ENCODE data around the gene AMY1B. TPM values are rescaled to one million over a fixed set of nuclear protein-coding genes. Genes with fewer than 3 reads are reported as not detected.
"Not testable (repeated sequence)": the region's sequence is repeated elsewhere in the genome, so short reads cannot be mapped to it uniquely, and the experiment has no call there.

Gene AMY1B
- polyA plus RNA-seq (ENCODE audit: insufficient read length in 3 of 3) = under 1 TPM in 2 of 3 donors, not detected in 1; 0.12 to 0.17 TPM

DNA sequence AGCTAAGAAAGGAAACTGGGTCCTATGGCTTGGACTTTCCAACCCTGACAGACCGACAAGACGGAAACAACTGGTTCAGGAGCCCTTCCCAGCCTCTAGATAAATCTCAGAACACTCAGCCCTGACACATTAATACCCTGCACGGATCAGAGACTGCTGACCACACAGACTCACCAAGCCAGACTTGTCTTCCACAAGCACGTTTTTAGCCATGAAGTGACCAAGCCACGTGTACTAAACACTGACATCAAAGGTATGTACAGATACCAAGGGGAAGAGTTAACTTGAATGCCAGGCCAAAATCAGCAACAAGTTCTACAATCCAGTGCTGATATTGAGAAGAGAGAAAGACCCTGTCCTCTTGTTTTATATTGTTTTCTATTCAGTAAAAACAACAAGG is at the start of gene AMY1B:
TSS of gene AMY1B (minus strand) at position 101 of the 400 bp plus-strand sequence. CDS start 571 bp downstream, outside the sequence.
- DNase-seq (ENCODE audit: low read depth in 3 of 3, low spot score in 2 of 3) = not testable (repeated sequence)

DNA sequence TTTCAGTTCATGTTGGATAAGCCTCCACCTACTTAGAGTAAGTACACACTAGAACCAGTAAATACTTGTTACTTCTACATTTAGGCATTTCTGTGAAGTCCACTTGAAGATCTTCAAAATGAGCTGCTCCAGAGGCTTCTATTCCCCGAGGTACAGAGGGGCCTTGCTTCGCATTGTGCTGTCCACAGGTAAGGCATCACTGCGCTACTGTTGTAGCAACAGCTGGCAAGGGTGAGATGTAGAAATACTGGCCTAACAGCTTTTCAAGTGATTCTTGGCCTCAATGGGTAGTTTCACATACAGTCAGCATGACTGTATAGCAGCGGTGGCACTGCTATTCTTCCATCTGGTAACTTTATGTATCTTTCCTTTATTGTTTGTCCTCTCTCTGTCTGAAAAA is 49.0 kb upstream of the AMY1B start:
- DNase-seq (ENCODE audit: low read depth in 3 of 3, low spot score in 2 of 3) = not testable (repeated sequence)

DNA sequence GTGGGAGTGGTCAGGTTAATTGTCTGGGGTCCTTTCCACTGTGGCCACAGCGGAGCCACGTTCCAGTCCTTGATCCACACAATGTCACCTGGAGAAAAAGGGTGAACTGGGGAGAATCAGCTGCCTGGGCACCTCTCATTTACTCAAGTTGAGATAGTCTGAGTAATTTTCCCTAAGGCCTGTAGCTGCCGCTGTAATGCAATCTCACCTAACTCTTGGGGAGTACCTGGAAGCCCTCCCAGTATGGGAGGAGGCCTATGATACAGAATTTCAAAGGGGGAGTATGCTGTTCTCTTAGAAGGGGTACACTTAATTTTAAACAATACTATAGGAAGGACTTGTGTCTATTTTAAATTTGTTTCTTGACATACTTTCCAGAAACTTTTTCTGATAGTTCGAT is 48.4 kb upstream of the AMY1B start:
- not testable (repeated sequence) for DNase-seq (ENCODE audit: low read depth in 3 of 3, low spot score in 2 of 3)

DNA sequence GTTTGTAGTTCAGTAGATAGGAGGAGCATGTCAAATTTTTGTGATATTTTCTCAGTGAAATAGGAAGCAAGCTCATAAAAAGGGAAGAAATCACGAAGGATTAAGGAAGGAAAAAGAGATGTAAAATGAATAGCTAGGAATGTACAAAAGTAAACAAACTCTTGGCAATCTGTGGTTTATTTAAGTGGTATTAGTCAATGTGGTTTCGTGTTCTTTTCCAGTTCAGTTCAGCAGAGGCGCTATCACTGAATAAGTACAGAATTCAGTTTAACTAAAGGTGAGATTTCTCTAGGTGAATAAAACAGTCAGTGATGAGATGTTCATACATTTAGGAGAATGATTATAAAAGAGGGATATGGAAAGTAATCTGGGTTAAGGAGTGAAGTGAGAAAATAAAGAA is 42.0 kb upstream of the AMY1B start:
- DNase-seq (ENCODE audit: low read depth in 3 of 3, low spot score in 2 of 3) = not testable (repeated sequence)

DNA sequence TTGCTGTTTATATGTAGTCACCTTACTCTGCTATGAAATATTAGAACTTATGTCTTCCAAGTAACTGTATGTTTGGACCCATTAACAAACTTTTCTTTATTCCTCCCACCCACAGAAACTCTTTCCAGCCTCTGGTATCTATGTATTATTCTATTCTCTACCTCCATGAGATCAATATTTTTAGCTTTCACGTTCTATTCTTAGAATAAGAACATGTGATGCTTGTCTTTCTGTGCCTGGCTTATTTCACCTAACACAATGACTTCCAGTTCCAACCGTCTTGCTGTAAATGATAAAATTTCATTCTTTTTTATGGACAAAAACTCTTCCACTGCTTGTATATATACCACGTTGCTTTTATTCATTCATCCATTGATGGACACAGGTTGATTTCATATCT is 39.3 kb upstream of the AMY1B start:
- DNase-seq (ENCODE audit: low read depth in 3 of 3, low spot score in 2 of 3) = not testable (repeated sequence)

DNA sequence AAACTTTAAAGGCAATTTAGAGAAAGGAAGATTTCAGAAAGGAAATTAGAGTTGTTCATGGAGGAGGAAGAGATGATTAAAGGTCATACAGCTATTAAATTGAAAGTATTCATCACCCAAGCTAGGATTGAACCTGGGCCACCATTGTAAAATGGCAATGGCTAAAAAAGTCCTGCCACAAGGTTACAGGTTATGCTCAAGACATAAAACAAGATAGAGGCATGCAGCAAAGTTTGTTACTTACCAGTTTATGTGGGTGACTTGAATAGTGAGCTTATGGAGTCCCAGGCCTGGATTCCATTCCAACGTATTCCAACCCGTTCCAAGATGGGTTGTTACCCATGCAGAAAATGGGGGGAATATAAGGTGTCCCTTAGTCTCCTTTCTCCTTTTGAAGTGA is 25.5 kb upstream of the AMY1B start:
- DNase-seq (ENCODE audit: low read depth in 3 of 3, low spot score in 2 of 3) = not testable (repeated sequence)

DNA sequence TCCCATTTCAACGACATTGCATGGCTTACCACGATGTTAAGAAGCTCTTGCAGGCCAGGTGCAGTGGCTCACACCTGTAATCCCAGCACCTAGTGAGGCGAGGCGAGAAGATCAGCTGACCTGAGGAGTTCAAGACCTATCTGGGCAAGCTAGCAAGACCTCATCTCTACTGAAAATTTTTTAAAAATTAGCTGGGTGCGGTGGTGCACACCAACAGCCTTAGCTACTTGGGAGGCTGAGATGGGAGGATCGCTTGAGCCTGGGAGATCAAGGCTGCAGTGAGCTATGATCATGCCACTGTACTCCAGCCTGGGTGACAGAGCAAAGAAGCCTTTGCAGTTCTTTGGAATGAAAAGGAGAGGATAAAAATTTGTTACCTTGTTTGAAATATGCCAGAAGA is 21.4 kb upstream of the AMY1B start:
- DNase-seq (ENCODE audit: low read depth in 3 of 3, low spot score in 2 of 3) = not testable (repeated sequence)

DNA sequence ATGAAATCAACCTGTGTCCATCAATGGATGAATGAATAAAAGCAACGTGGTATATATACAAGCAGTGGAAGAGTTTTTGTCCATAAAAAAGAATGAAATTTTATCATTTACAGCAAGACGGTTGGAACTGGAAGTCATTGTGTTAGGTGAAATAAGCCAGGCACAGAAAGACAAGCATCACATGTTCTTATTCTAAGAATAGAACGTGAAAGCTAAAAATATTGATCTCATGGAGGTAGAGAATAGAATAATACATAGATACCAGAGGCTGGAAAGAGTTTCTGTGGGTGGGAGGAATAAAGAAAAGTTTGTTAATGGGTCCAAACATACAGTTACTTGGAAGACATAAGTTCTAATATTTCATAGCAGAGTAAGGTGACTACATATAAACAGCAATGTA is 14.4 kb upstream of the AMY1B start:
- DNase-seq (ENCODE audit: low read depth in 3 of 3, low spot score in 2 of 3) = not testable (repeated sequence)

DNA sequence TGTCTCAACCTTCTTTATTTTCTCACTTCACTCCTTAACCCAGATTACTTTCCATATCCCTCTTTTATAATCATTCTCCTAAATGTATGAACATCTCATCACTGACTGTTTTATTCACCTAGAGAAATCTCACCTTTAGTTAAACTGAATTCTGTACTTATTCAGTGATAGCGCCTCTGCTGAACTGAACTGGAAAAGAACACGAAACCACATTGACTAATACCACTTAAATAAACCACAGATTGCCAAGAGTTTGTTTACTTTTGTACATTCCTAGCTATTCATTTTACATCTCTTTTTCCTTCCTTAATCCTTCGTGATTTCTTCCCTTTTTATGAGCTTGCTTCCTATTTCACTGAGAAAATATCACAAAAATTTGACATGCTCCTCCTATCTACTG is 11.7 kb upstream of the AMY1B start:
- not testable (repeated sequence) for DNase-seq (ENCODE audit: low read depth in 3 of 3, low spot score in 2 of 3)

DNA sequence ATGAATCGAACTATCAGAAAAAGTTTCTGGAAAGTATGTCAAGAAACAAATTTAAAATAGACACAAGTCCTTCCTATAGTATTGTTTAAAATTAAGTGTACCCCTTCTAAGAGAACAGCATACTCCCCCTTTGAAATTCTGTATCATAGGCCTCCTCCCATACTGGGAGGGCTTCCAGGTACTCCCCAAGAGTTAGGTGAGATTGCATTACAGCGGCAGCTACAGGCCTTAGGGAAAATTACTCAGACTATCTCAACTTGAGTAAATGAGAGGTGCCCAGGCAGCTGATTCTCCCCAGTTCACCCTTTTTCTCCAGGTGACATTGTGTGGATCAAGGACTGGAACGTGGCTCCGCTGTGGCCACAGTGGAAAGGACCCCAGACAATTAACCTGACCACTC is 5.2 kb upstream of the AMY1B start:
- not testable (repeated sequence) for DNase-seq (ENCODE audit: low read depth in 3 of 3, low spot score in 2 of 3)

DNA sequence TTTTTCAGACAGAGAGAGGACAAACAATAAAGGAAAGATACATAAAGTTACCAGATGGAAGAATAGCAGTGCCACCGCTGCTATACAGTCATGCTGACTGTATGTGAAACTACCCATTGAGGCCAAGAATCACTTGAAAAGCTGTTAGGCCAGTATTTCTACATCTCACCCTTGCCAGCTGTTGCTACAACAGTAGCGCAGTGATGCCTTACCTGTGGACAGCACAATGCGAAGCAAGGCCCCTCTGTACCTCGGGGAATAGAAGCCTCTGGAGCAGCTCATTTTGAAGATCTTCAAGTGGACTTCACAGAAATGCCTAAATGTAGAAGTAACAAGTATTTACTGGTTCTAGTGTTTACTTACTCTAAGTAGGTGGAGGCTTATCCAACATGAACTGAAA is 4.7 kb upstream of the AMY1B start:
- not testable (repeated sequence) for DNase-seq (ENCODE audit: low read depth in 3 of 3, low spot score in 2 of 3)

DNA sequence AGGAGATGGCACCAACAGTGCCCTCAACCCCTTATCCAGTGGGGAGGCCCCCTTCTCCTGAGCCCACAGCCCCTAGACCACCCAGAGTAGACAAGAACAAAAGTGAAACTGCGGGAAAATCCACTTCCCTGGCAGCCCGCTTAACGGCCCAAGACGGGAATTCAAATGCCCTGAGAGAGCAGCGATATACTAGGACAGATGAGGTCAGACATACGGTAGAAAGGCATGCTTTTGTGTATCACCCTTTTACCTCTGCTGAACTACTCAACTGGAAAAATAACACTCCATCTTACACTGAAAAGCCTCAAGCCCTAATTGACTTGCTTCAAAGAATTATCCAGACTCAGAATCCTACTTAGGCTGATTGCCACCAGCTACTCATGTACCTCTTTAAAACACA is 1.4 kb upstream of the AMY1B start:
- not testable (repeated sequence) for DNase-seq (ENCODE audit: low read depth in 3 of 3, low spot score in 2 of 3)

DNA sequence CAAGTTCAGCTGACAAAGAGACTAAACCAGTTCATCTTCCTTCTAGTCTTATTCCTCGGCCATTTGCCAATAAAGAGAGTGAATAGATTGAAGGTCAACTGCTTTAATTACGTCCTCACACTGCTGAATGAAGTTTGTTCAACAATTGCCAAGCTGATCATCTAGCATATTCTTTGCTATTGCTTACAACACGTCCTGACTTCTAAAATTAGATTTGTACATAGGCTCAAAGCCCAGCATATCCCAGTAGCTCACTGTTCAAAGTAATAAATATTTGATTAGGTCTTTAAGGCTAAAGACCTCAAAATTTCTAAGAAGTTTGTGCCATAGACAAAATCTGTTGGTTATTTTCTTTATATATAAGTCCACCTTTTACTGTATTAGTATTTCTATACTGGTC is 19.7 kb downstream of the AMY1B start:
- not testable (repeated sequence) for DNase-seq (ENCODE audit: low read depth in 3 of 3, low spot score in 2 of 3)

DNA sequence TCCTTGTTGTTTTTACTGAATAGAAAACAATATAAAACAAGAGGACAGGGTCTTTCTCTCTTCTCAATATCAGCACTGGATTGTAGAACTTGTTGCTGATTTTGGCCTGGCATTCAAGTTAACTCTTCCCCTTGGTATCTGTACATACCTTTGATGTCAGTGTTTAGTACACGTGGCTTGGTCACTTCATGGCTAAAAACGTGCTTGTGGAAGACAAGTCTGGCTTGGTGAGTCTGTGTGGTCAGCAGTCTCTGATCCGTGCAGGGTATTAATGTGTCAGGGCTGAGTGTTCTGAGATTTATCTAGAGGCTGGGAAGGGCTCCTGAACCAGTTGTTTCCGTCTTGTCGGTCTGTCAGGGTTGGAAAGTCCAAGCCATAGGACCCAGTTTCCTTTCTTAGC is 40.5 kb downstream of the AMY1B start, which contains the start of gene AMY1A:
TSS of gene AMY1A (plus strand) at position 301 of the 400 bp plus-strand sequence. CDS start 571 bp downstream, outside the sequence.
- not testable (repeated sequence) for DNase-seq (ENCODE audit: low read depth in 3 of 3, low spot score in 2 of 3)

DNA sequence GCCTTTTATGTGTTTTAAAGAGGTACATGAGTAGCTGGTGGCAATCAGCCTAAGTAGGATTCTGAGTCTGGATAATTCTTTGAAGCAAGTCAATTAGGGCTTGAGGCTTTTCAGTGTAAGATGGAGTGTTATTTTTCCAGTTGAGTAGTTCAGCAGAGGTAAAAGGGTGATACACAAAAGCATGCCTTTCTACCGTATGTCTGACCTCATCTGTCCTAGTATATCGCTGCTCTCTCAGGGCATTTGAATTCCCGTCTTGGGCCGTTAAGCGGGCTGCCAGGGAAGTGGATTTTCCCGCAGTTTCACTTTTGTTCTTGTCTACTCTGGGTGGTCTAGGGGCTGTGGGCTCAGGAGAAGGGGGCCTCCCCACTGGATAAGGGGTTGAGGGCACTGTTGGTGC is 41.9 kb downstream of the AMY1B start:
- DNase-seq (ENCODE audit: low read depth in 3 of 3, low spot score in 2 of 3) = not testable (repeated sequence)

DNA sequence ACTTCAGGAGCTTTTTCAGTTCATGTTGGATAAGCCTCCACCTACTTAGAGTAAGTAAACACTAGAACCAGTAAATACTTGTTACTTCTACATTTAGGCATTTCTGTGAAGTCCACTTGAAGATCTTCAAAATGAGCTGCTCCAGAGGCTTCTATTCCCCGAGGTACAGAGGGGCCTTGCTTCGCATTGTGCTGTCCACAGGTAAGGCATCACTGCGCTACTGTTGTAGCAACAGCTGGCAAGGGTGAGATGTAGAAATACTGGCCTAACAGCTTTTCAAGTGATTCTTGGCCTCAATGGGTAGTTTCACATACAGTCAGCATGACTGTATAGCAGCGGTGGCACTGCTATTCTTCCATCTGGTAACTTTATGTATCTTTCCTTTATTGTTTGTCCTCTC is 45.1 kb downstream of the AMY1B start:
- not testable (repeated sequence) for DNase-seq (ENCODE audit: low read depth in 3 of 3, low spot score in 2 of 3)

DNA sequence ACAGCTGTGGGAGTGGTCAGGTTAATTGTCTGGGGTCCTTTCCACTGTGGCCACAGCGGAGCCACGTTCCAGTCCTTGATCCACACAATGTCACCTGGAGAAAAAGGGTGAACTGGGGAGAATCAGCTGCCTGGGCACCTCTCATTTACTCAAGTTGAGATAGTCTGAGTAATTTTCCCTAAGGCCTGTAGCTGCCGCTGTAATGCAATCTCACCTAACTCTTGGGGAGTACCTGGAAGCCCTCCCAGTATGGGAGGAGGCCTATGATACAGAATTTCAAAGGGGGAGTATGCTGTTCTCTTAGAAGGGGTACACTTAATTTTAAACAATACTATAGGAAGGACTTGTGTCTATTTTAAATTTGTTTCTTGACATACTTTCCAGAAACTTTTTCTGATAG is 45.7 kb downstream of the AMY1B start:
- not testable (repeated sequence) for DNase-seq (ENCODE audit: low read depth in 3 of 3, low spot score in 2 of 3)

DNA sequence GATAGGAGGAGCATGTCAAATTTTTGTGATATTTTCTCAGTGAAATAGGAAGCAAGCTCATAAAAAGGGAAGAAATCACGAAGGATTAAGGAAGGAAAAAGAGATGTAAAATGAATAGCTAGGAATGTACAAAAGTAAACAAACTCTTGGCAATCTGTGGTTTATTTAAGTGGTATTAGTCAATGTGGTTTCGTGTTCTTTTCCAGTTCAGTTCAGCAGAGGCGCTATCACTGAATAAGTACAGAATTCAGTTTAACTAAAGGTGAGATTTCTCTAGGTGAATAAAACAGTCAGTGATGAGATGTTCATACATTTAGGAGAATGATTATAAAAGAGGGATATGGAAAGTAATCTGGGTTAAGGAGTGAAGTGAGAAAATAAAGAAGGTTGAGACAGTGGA is 52.1 kb downstream of the AMY1B start:
- not testable (repeated sequence) for DNase-seq (ENCODE audit: low read depth in 3 of 3, low spot score in 2 of 3)

DNA sequence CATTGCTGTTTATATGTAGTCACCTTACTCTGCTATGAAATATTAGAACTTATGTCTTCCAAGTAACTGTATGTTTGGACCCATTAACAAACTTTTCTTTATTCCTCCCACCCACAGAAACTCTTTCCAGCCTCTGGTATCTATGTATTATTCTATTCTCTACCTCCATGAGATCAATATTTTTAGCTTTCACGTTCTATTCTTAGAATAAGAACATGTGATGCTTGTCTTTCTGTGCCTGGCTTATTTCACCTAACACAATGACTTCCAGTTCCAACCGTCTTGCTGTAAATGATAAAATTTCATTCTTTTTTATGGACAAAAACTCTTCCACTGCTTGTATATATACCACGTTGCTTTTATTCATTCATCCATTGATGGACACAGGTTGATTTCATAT is 54.8 kb downstream of the AMY1B start:
- DNase-seq (ENCODE audit: low read depth in 3 of 3, low spot score in 2 of 3) = not testable (repeated sequence)
